Pericardium fibroblast (primary cell): Measurements from ENCODE around the gene INPP5B. TPM values are rescaled to one million over a fixed set of nuclear protein-coding genes. Genes with fewer than 3 reads are reported as not detected.

Source experiments
- total RNA-seq: library from RNA; depleted of rRNA; stranded (reverse); fragments of >200 nt; gene quantifications from 2 replicates; pipeline ENCODE4 v1.2.3, GENCODE V29; 2015

Gene INPP5B
- 15.8 and 18.7 TPM in 2 replicates for total RNA-seq

GRCh38 chr1:37946703-37947360 is at the start of gene INPP5B:
TSS of gene INPP5B (minus strand) at chr1:37947053. CDS start at chr1:37946308, 745 bp downstream.

GRCh38 chr1:37859507-37860345 is 87.1 kb downstream of the INPP5B start, which contains the start of gene MTF1:
TSS of gene MTF1 (minus strand) at chr1:37859592. CDS start at chr1:37857658, 1,934 bp downstream.

Other genes with a start within 250 kb of the INPP5B start
- not detected in 2 replicates for gene EPHA10, start 181.9 kb downstream of the INPP5B start, total RNA-seq
- gene MANEAL, start 153.2 kb downstream of the INPP5B start, total RNA-seq: 2.1 TPM in 1 of 2 replicates, not detected in the other
- gene C1orf122, start 139.3 kb downstream of the INPP5B start, total RNA-seq: 93.2 and 201 TPM in 2 replicates
- gene YRDC, start 138.8 kb downstream of the INPP5B start, total RNA-seq: 14.0 and 21.7 TPM in 2 replicates
- gene MTF1, start 87.5 kb downstream of the INPP5B start, total RNA-seq: 1.5 and 16.3 TPM in 2 replicates
- 26.5 and 51.0 TPM in 2 replicates for gene SF3A3, start 43.0 kb upstream of the INPP5B start, total RNA-seq
- 43.2 and 51.1 TPM in 2 replicates for gene FHL3, start 58.5 kb upstream of the INPP5B start, total RNA-seq
- gene UTP11, start 65.7 kb upstream of the INPP5B start, total RNA-seq: 28.4 and 34.3 TPM in 2 replicates
- 0.35 TPM in 1 of 2 replicates, not detected in the other for gene POU3F1, start 99.7 kb upstream of the INPP5B start, total RNA-seq